OCI-LY7 (cell line): ENCODE results near the gene TSHZ3. TPM values are rescaled to one million over a fixed set of nuclear protein-coding genes. Genes with fewer than 3 reads are reported as not detected.

ENCODE experiments used
- BruUV-seq: library from RNA; stranded (reverse); fragments of 400-500 nt; replicated peaks from 2 replicates; lab custom pipeline; 2021; lab: Mats Ljungman, UMichigan
- CTCF ChIA-PET: fragments of 300-600 bp; sonication (Branson Sonifier 250); formaldehyde crosslinking; loops from one replicate; lab custom pipeline; 2022; ENCODE audit warnings: antibody characterized with exemption; ENCODE audit not compliant: unreplicated experiment; lab: Charles Lee
- POLR2A ChIA-PET: fragments of 300-600 bp; sonication (Branson Sonifier 250); formaldehyde crosslinking; loops from one replicate; lab custom pipeline; 2022; ENCODE audit warnings: antibody characterized with exemption; lab: Charles Lee
- DNase-seq: peaks from one replicate; pipeline ENCODE4 v3.0.0-alpha.2; 2015; ENCODE audit warnings: low spot score
- H2AFZ ChIP-seq: fragments of 200-600 bp; sonication (generic), shearing (Covaris generic); 2 replicates; pipeline ENCODE4 v1.6.1; 2014; ENCODE audit warnings: mild to moderate bottlenecking, antibody characterized with exemption, low read length, moderate library complexity
- H3K27ac ChIP-seq: fragments of 200-600 bp; sonication (generic); 2 replicates; pipeline ENCODE4 v1.5.1; 2014; ENCODE audit warnings: mixed run types, low read depth, mild to moderate bottlenecking, moderate library complexity, low read length, inconsistent platforms; ENCODE audit not compliant: poor library complexity, severe bottlenecking
- H3K36me3 ChIP-seq: fragments of 200-600 bp; sonication (generic); 2 replicates; pipeline ENCODE4 v1.6.1; 2014; ENCODE audit warnings: mild to moderate bottlenecking, antibody characterized with exemption, low read length, moderate library complexity, mixed read lengths; ENCODE audit not compliant: insufficient read depth
- H3K4me1 ChIP-seq: fragments of 200-600 bp; sonication (generic); 2 replicates; pipeline ENCODE4 v1.5.1; 2014; ENCODE audit warnings: mild to moderate bottlenecking, low read length; ENCODE audit not compliant: insufficient read depth, poor library complexity, severe bottlenecking
- H3K4me2 ChIP-seq: fragments of 200-600 bp; sonication (generic); 2 replicates; pipeline ENCODE4 v1.6.1; 2014; ENCODE audit warnings: mild to moderate bottlenecking, low read length
- H3K4me3 ChIP-seq: fragments of 200-600 bp; sonication (generic); 2 replicates; pipeline ENCODE4 v1.5.1; 2014; ENCODE audit warnings: mild to moderate bottlenecking, low read depth, low read length; ENCODE audit not compliant: poor library complexity, severe bottlenecking
- H3K79me2 ChIP-seq: fragments of 200-600 bp; sonication (generic); 2 replicates; pipeline ENCODE4 v1.6.1; 2016; ENCODE audit warnings: low read depth, mild to moderate bottlenecking, low read length, moderate library complexity, mixed read lengths; ENCODE audit not compliant: insufficient read depth
- H3K9me2 ChIP-seq: fragments of 200-600 bp; sonication (generic); 2 replicates; pipeline ENCODE4 v1.6.1; 2016; ENCODE audit warnings: mild to moderate bottlenecking, low read length, mixed read lengths; ENCODE audit not compliant: insufficient read depth
- H3K9me3 ChIP-seq: fragments of 200-600 bp; sonication (generic); 2 replicates; pipeline ENCODE4 v1.6.1; 2014; ENCODE audit warnings: mild to moderate bottlenecking, mixed run types, low read length, mixed read lengths
- H4K20me1 ChIP-seq: fragments of 200-600 bp; sonication (generic); 2 replicates; pipeline ENCODE4 v1.6.1; 2014; ENCODE audit warnings: mild to moderate bottlenecking, antibody characterized with exemption, low read length, moderate library complexity, mixed read lengths; ENCODE audit not compliant: insufficient read depth
- EZH2phosphoT487 ChIP-seq: fragments of 200-600 bp; sonication (generic); IDR thresholded peaks from 2 replicates; pipeline ENCODE4 v1.6.1; 2018; ENCODE audit warnings: low read depth, borderline replicate concordance, mild to moderate bottlenecking, mixed run types, antibody characterized with exemption, low read length, moderate library complexity, mixed read lengths
- intact Hi-C: fragments of 100-400 bp; cut with micrococcal nuclease; formaldehyde crosslinking; loops from one replicate; pipeline ENCODE4 v1.10.0; 2022; ENCODE audit not compliant: unreplicated experiment
- total RNA-seq, 2 experiments: library from RNA; depleted of rRNA in 1 of 2; stranded (reverse); fragments of >200 nt in 1 of 2; shearing (Covaris generic) in 1 of 2; gene quantifications; 2 replicates each; pipeline ENCODE4 v1.2.3, GENCODE V29; 2014 to 2022
- TF ChIP-seq, protein P1 (sequence below): fragments of 200-600 bp; sonication (generic); conservative IDR thresholded peaks from 2 replicates; pipeline ENCODE4 v1.5.1; 2014; ENCODE audit warnings: mild to moderate bottlenecking, antibody characterized with exemption, low read length, moderate library complexity, mixed read lengths

TSHZ3 gene
- total RNA-seq, 2 experiments from 2014 or later, result not detected

GRCh38 chr19:31328238-31328637, 21.0 kb downstream of the TSHZ3 start:
- CTCF ChIA-PET, result no interaction called here
- Histone ChIP-seq H3K4me1 (no peaks in the 10 kb centered on the region), H3K9me3 (no peaks in the 10 kb centered on the region), H3K27ac (no peak overlapping the region), H3K4me2 (no peak overlapping the region), H3K36me3 (no peaks in the 10 kb centered on the region), H2AFZ (no peak overlapping the region), H4K20me1 (no peaks in the 10 kb centered on the region), H3K9me2 (no peaks in the 10 kb centered on the region), H3K79me2 (no peaks in the 10 kb centered on the region), H3K4me3 (no peak overlapping the region)
- TF ChIP-seq, protein P1, sequence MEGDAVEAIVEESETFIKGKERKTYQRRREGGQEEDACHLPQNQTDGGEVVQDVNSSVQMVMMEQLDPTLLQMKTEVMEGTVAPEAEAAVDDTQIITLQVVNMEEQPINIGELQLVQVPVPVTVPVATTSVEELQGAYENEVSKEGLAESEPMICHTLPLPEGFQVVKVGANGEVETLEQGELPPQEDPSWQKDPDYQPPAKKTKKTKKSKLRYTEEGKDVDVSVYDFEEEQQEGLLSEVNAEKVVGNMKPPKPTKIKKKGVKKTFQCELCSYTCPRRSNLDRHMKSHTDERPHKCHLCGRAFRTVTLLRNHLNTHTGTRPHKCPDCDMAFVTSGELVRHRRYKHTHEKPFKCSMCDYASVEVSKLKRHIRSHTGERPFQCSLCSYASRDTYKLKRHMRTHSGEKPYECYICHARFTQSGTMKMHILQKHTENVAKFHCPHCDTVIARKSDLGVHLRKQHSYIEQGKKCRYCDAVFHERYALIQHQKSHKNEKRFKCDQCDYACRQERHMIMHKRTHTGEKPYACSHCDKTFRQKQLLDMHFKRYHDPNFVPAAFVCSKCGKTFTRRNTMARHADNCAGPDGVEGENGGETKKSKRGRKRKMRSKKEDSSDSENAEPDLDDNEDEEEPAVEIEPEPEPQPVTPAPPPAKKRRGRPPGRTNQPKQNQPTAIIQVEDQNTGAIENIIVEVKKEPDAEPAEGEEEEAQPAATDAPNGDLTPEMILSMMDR, result no peak
- TF ChIP-seq EZH2phosphoT487, result no peak
- intact Hi-C loops, result no loop called here
- no peak for DNase-seq
- no TSS peak for BruUV-seq
- POLR2A ChIA-PET, result no interaction called here

DNA sequence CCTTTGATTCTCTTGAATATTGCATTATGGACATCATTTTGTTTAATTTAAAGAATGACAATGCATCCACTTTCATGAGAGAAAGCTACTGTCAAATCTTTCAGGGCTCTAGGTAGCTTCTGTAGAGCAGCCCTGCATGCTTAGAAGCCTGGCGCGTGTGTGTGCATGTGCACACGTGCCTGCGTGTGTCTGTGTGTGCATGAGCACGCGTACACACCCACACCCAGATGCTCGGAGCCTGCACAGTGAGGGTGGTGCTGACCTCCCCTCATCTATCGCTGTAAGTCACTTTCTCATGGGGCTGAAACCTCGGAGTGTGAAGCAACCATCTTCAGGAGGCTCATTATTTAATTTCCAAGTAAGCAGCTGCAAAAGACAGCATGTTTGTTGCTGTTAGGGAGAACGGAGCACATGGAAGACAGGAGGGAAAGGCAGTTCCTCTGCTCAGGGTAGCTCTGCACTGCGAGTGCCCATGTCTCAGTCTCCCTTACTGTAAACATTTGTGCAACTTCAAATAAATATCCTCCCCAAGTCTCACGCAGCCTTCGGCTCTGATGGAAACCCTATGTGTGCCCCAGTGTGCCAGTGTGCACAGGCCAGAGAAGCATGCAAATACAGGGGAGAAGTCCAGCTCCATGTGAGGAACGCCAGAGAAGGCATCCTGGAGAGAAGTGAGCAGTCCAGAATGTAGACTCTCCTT, 22.8 kb downstream of the TSHZ3 start:
- no peak for TF ChIP-seq EZH2phosphoT487
- TF ChIP-seq, protein P1, result no peak
- H3K4me3 ChIP-seq, result no peak overlapping the region
- CTCF ChIA-PET, result no interaction called here
- H4K20me1 ChIP-seq, result no peaks in the 10 kb centered on the region
- no TSS peak for BruUV-seq
- H3K4me1 ChIP-seq, result no peaks in the 10 kb centered on the region
- H2AFZ ChIP-seq, result no peak overlapping the region
- intact Hi-C loops, result no loop called here
- H3K79me2 ChIP-seq, result no peaks in the 10 kb centered on the region
- DNase-seq, result no peak
- no peak overlapping the region for H3K27ac ChIP-seq
- no peaks in the 10 kb centered on the region for H3K9me2 ChIP-seq
- no peaks in the 10 kb centered on the region for H3K9me3 ChIP-seq
- POLR2A ChIA-PET, result no interaction called here
- no peaks in the 10 kb centered on the region for H3K36me3 ChIP-seq
- H3K4me2 ChIP-seq, result no peak overlapping the region

- Histone ChIP-seq H3K36me3 (no peaks in the 10 kb centered on the region), H3K9me3 (no peaks in the 10 kb centered on the region), H4K20me1 (no peaks in the 10 kb centered on the region), H3K4me3 (no peak overlapping the region), H3K4me1 (no peaks in the 10 kb centered on the region), H3K9me2 (no peaks in the 10 kb centered on the region), H3K4me2 (no peak overlapping the region), H2AFZ (no peak overlapping the region), H3K27ac (no peak overlapping the region), H3K79me2 (no peaks in the 10 kb centered on the region)
- TF ChIP-seq, protein P1, result no peak
- no peak for TF ChIP-seq EZH2phosphoT487
- POLR2A ChIA-PET, result no interaction called here
- DNase-seq, result no peak
- CTCF ChIA-PET, result no interaction called here
- no TSS peak for BruUV-seq
- intact Hi-C loops, result no loop called here
Observed at GRCh38 chr19:31325342-31325741, 23.9 kb downstream of the TSHZ3 start.
